WI38 (cell line): ENCODE measurements around the gene SMLR1.

Experiments used
- H3K4me3 ChIP-seq: 2 replicates; pipeline ENCODE4 v1.5.1; 2011; ENCODE audit warnings: low read depth, mild to moderate bottlenecking, control low read depth, low read length
- TF ChIP-seq, protein P1 (sequence below): IDR thresholded peaks from 2 replicates; pipeline ENCODE4 v1.5.1; 2012; ENCODE audit warnings: low read depth, mild to moderate bottlenecking, control low read depth, low read length

Gene SMLR1

DNA sequence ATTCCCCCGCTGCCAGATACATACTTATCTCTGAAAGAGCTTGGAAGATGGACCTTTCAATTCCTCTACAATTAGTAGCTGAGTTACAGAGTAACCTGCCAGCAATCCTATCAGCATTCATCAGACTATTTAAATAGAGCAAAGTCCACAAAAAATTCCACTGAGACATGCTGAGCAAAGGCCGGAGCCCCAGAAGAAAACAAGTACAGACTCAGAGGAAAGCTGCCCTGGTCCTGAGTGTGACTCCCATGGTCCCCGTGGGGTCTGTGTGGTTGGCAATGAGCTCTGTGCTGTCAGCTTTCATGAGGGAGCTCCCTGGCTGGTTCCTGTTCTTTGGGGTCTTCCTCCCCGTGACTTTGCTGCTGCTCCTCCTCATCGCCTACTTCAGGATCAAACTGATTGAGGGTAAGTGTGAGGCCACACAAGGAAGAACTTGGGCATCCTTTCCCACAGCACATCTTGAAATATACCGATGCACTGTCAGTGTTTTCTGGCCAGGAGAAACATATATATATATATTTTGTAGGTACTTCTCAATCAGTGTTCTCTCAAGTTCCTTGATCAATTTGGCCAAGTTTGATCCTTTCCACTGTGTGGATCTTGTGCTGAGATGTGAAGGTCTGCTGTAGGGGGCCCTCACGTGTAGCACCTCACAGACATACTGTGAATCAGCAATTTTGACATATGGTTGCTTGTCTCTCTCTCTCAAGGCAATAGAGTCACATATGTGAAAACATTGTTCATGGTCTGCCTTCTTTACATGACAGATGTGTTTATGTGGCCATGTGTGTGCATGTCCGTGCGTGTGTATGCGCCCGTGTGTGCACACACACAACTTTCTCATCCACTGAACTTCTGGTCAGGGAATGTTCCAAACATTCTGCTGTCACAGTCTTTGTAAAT, at the start of gene SMLR1:
Gene SMLR1, plus strand, starts transcription at position 160 of the 903 bp plus-strand sequence. Its CDS starts 8 bp downstream, at position 168.
- TF ChIP-seq, protein P1, sequence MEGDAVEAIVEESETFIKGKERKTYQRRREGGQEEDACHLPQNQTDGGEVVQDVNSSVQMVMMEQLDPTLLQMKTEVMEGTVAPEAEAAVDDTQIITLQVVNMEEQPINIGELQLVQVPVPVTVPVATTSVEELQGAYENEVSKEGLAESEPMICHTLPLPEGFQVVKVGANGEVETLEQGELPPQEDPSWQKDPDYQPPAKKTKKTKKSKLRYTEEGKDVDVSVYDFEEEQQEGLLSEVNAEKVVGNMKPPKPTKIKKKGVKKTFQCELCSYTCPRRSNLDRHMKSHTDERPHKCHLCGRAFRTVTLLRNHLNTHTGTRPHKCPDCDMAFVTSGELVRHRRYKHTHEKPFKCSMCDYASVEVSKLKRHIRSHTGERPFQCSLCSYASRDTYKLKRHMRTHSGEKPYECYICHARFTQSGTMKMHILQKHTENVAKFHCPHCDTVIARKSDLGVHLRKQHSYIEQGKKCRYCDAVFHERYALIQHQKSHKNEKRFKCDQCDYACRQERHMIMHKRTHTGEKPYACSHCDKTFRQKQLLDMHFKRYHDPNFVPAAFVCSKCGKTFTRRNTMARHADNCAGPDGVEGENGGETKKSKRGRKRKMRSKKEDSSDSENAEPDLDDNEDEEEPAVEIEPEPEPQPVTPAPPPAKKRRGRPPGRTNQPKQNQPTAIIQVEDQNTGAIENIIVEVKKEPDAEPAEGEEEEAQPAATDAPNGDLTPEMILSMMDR: no peak
- H3K4me3 ChIP-seq: no peak within 1 kb of the TSS

- no peak overlapping the region for H3K4me3 ChIP-seq
- TF ChIP-seq, protein P1: no peak
These were observed 48.1 kb upstream of the SMLR1 start for GRCh38 chr6:130778946-130779657.

- H3K4me3 ChIP-seq: no peak overlapping the region
- TF ChIP-seq, protein P1: no peak
These were observed 47.6 kb upstream of the SMLR1 start for GRCh38 chr6:130779658-130780033.

DNA sequence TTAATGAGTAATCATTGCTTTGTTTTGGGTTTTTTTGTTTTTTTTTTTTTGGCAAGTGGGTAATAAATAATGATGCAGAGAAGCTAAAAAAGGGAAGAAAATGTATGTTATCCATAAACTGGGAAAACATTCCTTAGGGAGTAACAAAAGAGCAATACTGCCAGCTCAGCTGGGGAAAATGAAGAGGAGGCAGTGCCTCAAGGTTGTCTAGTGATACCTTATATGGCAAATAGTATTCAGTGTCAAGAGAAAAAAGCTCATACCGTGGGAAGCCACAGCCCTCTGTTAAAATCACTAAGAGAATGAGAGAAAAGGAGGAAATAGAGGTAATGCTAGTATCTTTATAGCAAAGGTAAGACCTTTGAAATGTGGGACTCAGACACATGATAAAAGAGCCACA, 47.1 kb upstream of the SMLR1 start:
- TF ChIP-seq, protein P1: no peak
- H3K4me3 ChIP-seq: no peak overlapping the region

DNA sequence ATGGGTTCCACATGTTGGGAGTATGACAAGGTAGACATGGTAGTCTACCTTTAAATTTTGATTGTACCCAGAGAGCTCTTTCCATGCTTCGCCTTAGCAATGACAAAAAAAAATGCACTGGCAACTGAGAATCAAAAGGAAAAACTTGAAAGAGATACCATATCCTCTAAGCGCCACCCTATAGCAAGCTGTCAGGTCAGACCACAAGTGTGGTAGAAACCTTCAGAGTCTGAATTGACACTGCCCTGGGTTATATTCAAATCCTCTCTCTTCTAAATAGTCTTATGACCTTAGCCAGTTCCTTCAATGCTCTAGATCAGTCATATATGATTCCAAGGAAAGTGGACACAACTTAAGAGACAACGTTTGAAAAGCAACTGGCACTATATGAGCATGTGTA, 45.6 kb upstream of the SMLR1 start:
- H3K4me3 ChIP-seq: no peak overlapping the region
- TF ChIP-seq, protein P1: no peak

DNA sequence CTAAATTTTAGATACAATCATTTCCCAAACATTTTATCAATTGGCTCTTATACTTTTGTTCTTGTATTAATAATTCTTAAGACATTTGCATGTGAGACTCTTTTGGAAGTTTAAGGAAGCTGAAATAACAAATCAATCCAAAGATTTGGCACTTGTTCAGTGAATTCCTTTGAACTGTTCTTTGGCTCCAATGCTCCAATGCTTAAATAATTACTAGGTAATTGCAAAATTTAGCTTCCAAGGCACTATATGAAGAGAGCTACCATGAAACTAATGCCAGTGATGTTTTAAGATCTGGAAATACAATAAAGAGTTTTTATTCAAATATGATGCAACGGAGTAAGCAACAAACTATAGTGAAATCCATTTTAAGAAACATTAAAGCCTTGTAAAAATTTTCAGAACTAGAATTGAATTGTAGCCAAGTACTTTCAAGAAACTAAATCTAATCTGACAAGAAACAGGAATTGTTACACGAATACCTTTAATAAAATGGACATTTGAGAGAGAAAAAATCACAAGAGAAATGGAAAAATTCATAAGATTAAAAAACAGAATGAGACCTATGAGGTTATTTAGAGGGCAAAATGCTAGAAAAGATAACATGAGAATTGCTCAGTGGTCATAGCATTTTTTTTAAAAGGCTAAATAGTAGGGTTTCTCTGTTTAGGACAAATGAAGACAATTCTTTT, 43.6 kb upstream of the SMLR1 start:
- H3K4me3 ChIP-seq: no peak overlapping the region
- TF ChIP-seq, protein P1: no peak
